PC-3 (cell line): Measurements from ENCODE around the gene RGS10. TPM values are rescaled to one million over a fixed set of nuclear protein-coding genes. Genes with fewer than 3 reads are reported as not detected.
"Not testable (repeated sequence)": the region's sequence is repeated elsewhere in the genome, so short reads cannot be mapped to it uniquely, and the experiment has no call there.

Experiments
- ATAC-seq: fragments of 200-7000 bp; cut with Tn5 transposase; 2 replicates; pipeline ENCODE4 v1.9.1; 2020; ENCODE audit warnings: mild to moderate bottlenecking, moderate library complexity
- BruUV-seq: library from RNA; stranded (reverse); fragments of 400-500 nt; replicated peaks from 2 replicates; lab custom pipeline; 2021; lab: Mats Ljungman, UMichigan
- CTCF ChIA-PET: fragments of 300-600 bp; sonication (Branson Sonifier 250); formaldehyde crosslinking; loops from one replicate; lab custom pipeline; 2022; ENCODE audit warnings: antibody characterized with exemption; lab: Charles Lee
- POLR2A ChIA-PET: fragments of 300-600 bp; sonication (Branson Sonifier 250); formaldehyde crosslinking; loops from one replicate; lab custom pipeline; 2022; ENCODE audit warnings: antibody characterized with exemption; ENCODE audit not compliant: unreplicated experiment; lab: Charles Lee
- DNase-seq: peaks from one replicate; pipeline ENCODE4 v3.0.0-alpha.2; 2015
- H2AFZ ChIP-seq: fragments of 300-600 bp; sonication (generic); 2 replicates; pipeline ENCODE4 v1.6.0; 2016; ENCODE audit warnings: antibody characterized with exemption, low read length
- H3F3A ChIP-seq: fragments of 300-600 bp; sonication (generic); one replicate; pipeline ENCODE4 v1.6.0; 2017; ENCODE audit warnings: antibody characterized with exemption, low read length, control low read depth, mild to moderate bottlenecking; ENCODE audit not compliant: unreplicated experiment
- H3K27ac ChIP-seq: fragments of 300-600 bp; sonication (generic); 2 replicates; pipeline ENCODE4 v1.5.1; 2016; ENCODE audit warnings: mild to moderate bottlenecking, low read length
- H3K27me3 ChIP-seq: fragments of 300-600 bp; sonication (generic); 2 replicates; pipeline ENCODE4 v1.6.1; 2016; ENCODE audit warnings: low read length, mixed read lengths
- H3K36me3 ChIP-seq: fragments of 300-600 bp; sonication (generic); 2 replicates; pipeline ENCODE4 v1.6.1; 2016; ENCODE audit warnings: low read depth, mixed run types, low read length, mixed read lengths
- H3K4me1 ChIP-seq: fragments of 300-600 bp; sonication (generic); 2 replicates; pipeline ENCODE4 v1.5.1; 2016; ENCODE audit warnings: low read length; ENCODE audit not compliant: insufficient read depth
- H3K4me2 ChIP-seq: fragments of 300-600 bp; sonication (generic); 2 replicates; pipeline ENCODE4 v1.6.0; 2016; ENCODE audit warnings: low read length
- H3K4me3 ChIP-seq: fragments of 300-600 bp; sonication (generic); 2 replicates; pipeline ENCODE4 v1.5.1; 2016; ENCODE audit warnings: mild to moderate bottlenecking, low read length, mixed read lengths
- H3K79me2 ChIP-seq: fragments of 300-600 bp; sonication (generic); 2 replicates; pipeline ENCODE4 v1.6.1; 2017; ENCODE audit warnings: low read length, mixed read lengths
- H3K9ac ChIP-seq: fragments of 300-600 bp; sonication (generic); 2 replicates; pipeline ENCODE4 v1.6.0; 2016; ENCODE audit warnings: mild to moderate bottlenecking, low read length
- H3K9me2 ChIP-seq: fragments of 300-600 bp; sonication (generic); replicated peaks from 2 replicates; pipeline ENCODE4 v1.6.1; 2016; ENCODE audit warnings: mixed run types, low read length, mixed read lengths
- H3K9me3 ChIP-seq: fragments of 300-600 bp; sonication (generic); 2 replicates; pipeline ENCODE4 v1.6.1; 2016; ENCODE audit warnings: low read length, mixed read lengths
- H4K20me1 ChIP-seq: fragments of 300-600 bp; sonication (generic); 2 replicates; pipeline ENCODE4 v1.6.1; 2016; ENCODE audit warnings: low read length, mixed read lengths
- CTCF ChIP-seq: fragments of 300-600 bp; sonication (generic); conservative IDR thresholded peaks from 2 replicates; pipeline ENCODE4 v1.5.1; 2017; ENCODE audit warnings: antibody characterized with exemption, low read depth, mild to moderate bottlenecking, low read length
- EZH2 ChIP-seq: fragments of 300-600 bp; sonication (generic); IDR thresholded peaks from one replicate; pipeline ENCODE4 v1.6.1; 2017; ENCODE audit warnings: antibody characterized with exemption, mild to moderate bottlenecking, low read length; ENCODE audit not compliant: unreplicated experiment
- EZH2phosphoT487 ChIP-seq: fragments of 300-600 bp; sonication (generic); IDR thresholded peaks from 2 replicates; pipeline ENCODE4 v1.6.1; 2018; ENCODE audit warnings: mild to moderate bottlenecking, antibody characterized with exemption, low read length, borderline replicate concordance
- intact Hi-C: fragments of 100-400 bp; cut with micrococcal nuclease; formaldehyde crosslinking; loops from 2 replicates; pipeline ENCODE4 v1.9.0; 2023
- total RNA-seq: library from RNA; depleted of rRNA; stranded (reverse); fragments of >200 nt; gene quantifications from 2 replicates; pipeline ENCODE4 v1.2.3, GENCODE V29; 2014

Gene RGS10
- total RNA-seq, 1 experiment from 2014 or later, result 27.6 TPM

- no peaks in the 10 kb centered on the region for H3K27me3 ChIP-seq
- no TSS peak for BruUV-seq
- DNase-seq (no peak), ATAC-seq (no peak)
- no peaks in the 10 kb centered on the region for H3K79me2 ChIP-seq
- ChIA-PET CTCF (no interaction called here), POLR2A (no interaction called here)
- H3K9me2 ChIP-seq, result no peaks in the 10 kb centered on the region
- H3F3A ChIP-seq, result no peaks in the 10 kb centered on the region
- no peak overlapping the region for H3K4me3 ChIP-seq
- no peak for TF ChIP-seq EZH2phosphoT487
- no peak for TF ChIP-seq CTCF
- no peak for TF ChIP-seq EZH2
- H3K9ac ChIP-seq, result no peak overlapping the region
- H3K4me1 ChIP-seq, result no peaks in the 10 kb centered on the region
- no peak overlapping the region for H2AFZ ChIP-seq
- no peak overlapping the region for H3K4me2 ChIP-seq
- intact Hi-C loops, result no loop called here
- no peaks in the 10 kb centered on the region for H3K36me3 ChIP-seq
- no peak overlapping the region for H3K27ac ChIP-seq
- H3K9me3 ChIP-seq, result no peaks in the 10 kb centered on the region
- no peaks in the 10 kb centered on the region for H4K20me1 ChIP-seq
Measured at GRCh38 chr10:119567978-119568377, 25.5 kb upstream of the RGS10 start.

- H3K27me3 ChIP-seq, result no peaks in the 10 kb centered on the region
- no peaks in the 10 kb centered on the region for H4K20me1 ChIP-seq
- DNase-seq, result no peak
- H3K4me2 ChIP-seq, result no peak overlapping the region
- BruUV-seq, result no TSS peak
- H3K27ac ChIP-seq, result no peak overlapping the region
- POLR2A ChIA-PET, result no interaction called here
- H3K9me3 ChIP-seq, result no peaks in the 10 kb centered on the region
- no peak overlapping the region for H3K9ac ChIP-seq
- H3K4me1 ChIP-seq, result no peaks in the 10 kb centered on the region
- no peaks in the 10 kb centered on the region for H3K36me3 ChIP-seq
- no peak overlapping the region for H3K4me3 ChIP-seq
- CTCF ChIA-PET, result no interaction called here
- no peak for ATAC-seq
- TF ChIP-seq EZH2phosphoT487 (no peak), EZH2 (no peak), CTCF (no peak)
- no peak overlapping the region for H2AFZ ChIP-seq
- H3K9me2 ChIP-seq, result no peaks in the 10 kb centered on the region
- intact Hi-C loops, result no loop called here
- H3F3A ChIP-seq, result no peaks in the 10 kb centered on the region
- H3K79me2 ChIP-seq, result no peaks in the 10 kb centered on the region
Measured at GRCh38 chr10:119562097-119562496, 19.6 kb upstream of the RGS10 start.

- H3F3A ChIP-seq, H3K79me2 ChIP-seq, intact Hi-C loops, DNase-seq, H4K20me1 ChIP-seq, POLR2A ChIA-PET, H3K4me2 ChIP-seq, H3K4me3 ChIP-seq, CTCF ChIA-PET, BruUV-seq, H3K9me2 ChIP-seq, H3K27ac ChIP-seq, H3K27me3 ChIP-seq, H3K36me3 ChIP-seq, H3K4me1 ChIP-seq, ATAC-seq, H3K9me3 ChIP-seq, H3K9ac ChIP-seq, H2AFZ ChIP-seq: not testable (repeated sequence)
Measured at GRCh38 chr10:119559511-119559910, 17.0 kb upstream of the RGS10 start.

GRCh38 chr10:119556081-119556480, 13.6 kb upstream of the RGS10 start:
- ATAC-seq, CTCF ChIA-PET, H3K36me3 ChIP-seq, H3K9me3 ChIP-seq, H3K79me2 ChIP-seq, H2AFZ ChIP-seq, BruUV-seq, H3K4me1 ChIP-seq, H3K27ac ChIP-seq, H4K20me1 ChIP-seq, H3K9me2 ChIP-seq, H3K9ac ChIP-seq, intact Hi-C loops, DNase-seq, H3K4me3 ChIP-seq, H3K4me2 ChIP-seq, H3F3A ChIP-seq, H3K27me3 ChIP-seq: not testable (repeated sequence)
- POLR2A ChIA-PET, result interaction anchor here (0.6 kb wide), 1 partner anchor 15 kb away, joined by 4 read pairs; no protein-coding TSS in a partner anchor
